HepG2 (cell line): ENCODE data around the gene AP1G1. TPM values are rescaled to one million over a fixed set of nuclear protein-coding genes. Genes with fewer than 3 reads are reported as not detected.

Source experiments
- DBP ChIP-seq: sonication (generic); formaldehyde crosslinking; IDR thresholded peaks from 2 replicates; pipeline ENCODE4 v1.4.0; 2020; ENCODE audit warnings: missing genetic modification reagents; ENCODE audit errors: not compliant biosample characterization
- ELK4 ChIP-seq: sonication (generic); formaldehyde crosslinking; IDR thresholded peaks from 2 replicates; pipeline ENCODE4 v1.9.0; 2021; ENCODE audit warnings: missing genetic modification reagents, borderline replicate concordance
- IKZF1 ChIP-seq: fragments of 450-650 bp; IDR thresholded peaks from 2 replicates; pipeline ENCODE4 v1.7.1; 2016
- KDM2A ChIP-seq: sonication (generic); formaldehyde crosslinking; IDR thresholded peaks from 2 replicates; pipeline ENCODE4 v1.4.0; 2020; ENCODE audit warnings: low read depth, missing genetic modification reagents, borderline replicate concordance
- MED13 ChIP-seq: sonication (generic); formaldehyde crosslinking; IDR thresholded peaks from 2 replicates; pipeline ENCODE4 v1.5.0; 2020; ENCODE audit warnings: missing genetic modification reagents
- PRMT3 ChIP-seq: sonication (generic); formaldehyde crosslinking; IDR thresholded peaks from 2 replicates; pipeline ENCODE4 v1.8.1; 2022; ENCODE audit warnings: low read depth, mild to moderate bottlenecking, moderate library complexity, missing genetic modification reagents, borderline replicate concordance
- SETDB1 ChIP-seq: sonication (generic); formaldehyde crosslinking; IDR thresholded peaks from 2 replicates; pipeline ENCODE4 v1.5.1; 2020; ENCODE audit warnings: missing genetic modification reagents, mild to moderate bottlenecking, borderline replicate concordance
- SMAD9 ChIP-seq: sonication (generic); formaldehyde crosslinking; IDR thresholded peaks from 2 replicates; pipeline ENCODE4 v1.5.1; 2020; ENCODE audit warnings: mild to moderate bottlenecking, missing genetic modification reagents
- TBX2 ChIP-seq: sonication (generic); formaldehyde crosslinking; IDR thresholded peaks from 2 replicates; pipeline ENCODE4 v1.5.0; 2020; ENCODE audit warnings: missing genetic modification reagents, mild to moderate bottlenecking, borderline replicate concordance
- TIGD3 ChIP-seq: sonication (generic); formaldehyde crosslinking; IDR thresholded peaks from 2 replicates; pipeline ENCODE4 v1.5.1; 2020; ENCODE audit warnings: mild to moderate bottlenecking, missing genetic modification reagents, borderline replicate concordance
- ZBTB10 ChIP-seq: sonication (generic); formaldehyde crosslinking; IDR thresholded peaks from 2 replicates; pipeline ENCODE4 v1.4.0; 2020; ENCODE audit warnings: missing genetic modification reagents, borderline replicate concordance
- ZBTB34 ChIP-seq: sonication (generic); formaldehyde crosslinking; IDR thresholded peaks from 2 replicates; pipeline ENCODE4 v1.8.0; 2022; ENCODE audit warnings: mild to moderate bottlenecking, missing genetic modification reagents
- ZBTB7B ChIP-seq: sonication (generic); formaldehyde crosslinking; IDR thresholded peaks from 2 replicates; pipeline ENCODE4 v1.4.0; 2020; ENCODE audit warnings: missing genetic modification reagents
- ZNF431 ChIP-seq: sonication (generic); formaldehyde crosslinking; IDR thresholded peaks from 2 replicates; pipeline ENCODE4 v1.9.0; 2022; ENCODE audit warnings: missing genetic modification reagents, low read depth, mild to moderate bottlenecking, borderline replicate concordance
- ZNF570 ChIP-seq: sonication (generic); formaldehyde crosslinking; IDR thresholded peaks from 2 replicates; pipeline ENCODE4 v1.4.0; 2020; ENCODE audit warnings: mild to moderate bottlenecking, missing genetic modification reagents, borderline replicate concordance
- ZNF710 ChIP-seq: sonication (generic); formaldehyde crosslinking; IDR thresholded peaks from 2 replicates; pipeline ENCODE4 v1.5.0; 2020; ENCODE audit warnings: mild to moderate bottlenecking, missing genetic modification reagents, borderline replicate concordance
- ZSCAN9 ChIP-seq: IDR thresholded peaks from 2 replicates; pipeline ENCODE4 v1.6.1; 2016; ENCODE audit warnings: borderline replicate concordance
- polyA plus RNA-seq, 8 experiments: library from polyadenylated mRNA; depleted of rRNA in 3 of 8; stranded (reverse) in 7 of 8; unstranded in 1 of 8; fragments of >200 nt; fragmentation: Illumina TruSeq in 4 of 8; extraction: Trizol in 4 of 8; gene quantifications; 2 replicates each; pipeline versions ENCODE4 v1.2.1 to v1.2.3, GENCODE V29; 2011 to 2016; ENCODE audit warnings: low read depth in 4 of 8, missing spikeins in 1 of 8, mixed read lengths in 1 of 8; ENCODE audit not compliant: insufficient read depth in 1 of 8
- total RNA-seq, 5 experiments: library from RNA; depleted of rRNA; stranded (reverse); fragments of >200 nt; fragmentation: Illumina TruSeq; extraction: Trizol; gene quantifications; 2 replicates each; pipeline ENCODE4 v1.2.3, GENCODE V29; 2016; ENCODE audit warnings: low read depth in 1 of 5

The AP1G1 gene
- total and polyA plus RNA-seq, 2 of the 13 experiments (the other 11 are each of a cell fraction or from before 2014, with no cell fraction given), result 62.2 to 66.2 TPM

GRCh38 chr16:71845639-71846430 is 37.2 kb upstream of the AP1G1 start, which contains the start of gene ATXN1L (continued):
- TF ChIP-seq ZNF710 (CRISPR knock-in tag), result peak; percentile 55; the same call in 1 of the 2 replicates
- TF ChIP-seq TBX2 (CRISPR knock-in tag), result peak; percentile 44
- TF ChIP-seq SMAD9 (CRISPR knock-in tag), result no peak
- 0 out of 2 replicates have a peak, but pooled peaks have one; percentile 28 for TF ChIP-seq ZNF431
- no peak; the same call in 1 of the 2 replicates for TF ChIP-seq ZBTB34
- TF ChIP-seq ZNF570, result no peak
- TF ChIP-seq ELK4 (CRISPR knock-in tag), result peak; percentile 77; the same call in 1 of the 2 replicates
- peak; percentile 96 for TF ChIP-seq KDM2A
- TF ChIP-seq ZBTB10 (CRISPR knock-in tag), result peak; percentile 89; the same call in 1 of the 2 replicates
- no peak for TF ChIP-seq IKZF1
- peak; percentile 90 for TF ChIP-seq ZBTB7B (CRISPR knock-in tag)
- TF ChIP-seq DBP (CRISPR knock-in tag), result no peak
- no peak; the same call in 1 of the 2 replicates for TF ChIP-seq PRMT3
- TF ChIP-seq SETDB1, result no peak
- 0 out of 2 replicates have a peak, but pooled peaks have one; percentile 85 for TF ChIP-seq ZSCAN9 (CRISPR knock-in tag)
- no peak for TF ChIP-seq TIGD3
- peak; percentile 62; the same call in 1 of the 2 replicates for TF ChIP-seq MED13 (CRISPR knock-in tag)
